Heart left ventricle (tissue), 16 donors: ENCODE measurements around the gene CEP112. TPM values are rescaled to one million over a fixed set of nuclear protein-coding genes. Genes with fewer than 3 reads are reported as not detected.

Experiments
- ATAC-seq, 4 donors: fragments of 200-7000 bp; cut with Tn5 transposase; one replicate each; pipeline ENCODE4 v1.9.1; 2020 to 2022; ENCODE audit warnings: moderate library complexity in 4 of 4, mild to moderate bottlenecking in 3 of 4, moderate number of reproducible peaks in 1 of 4
- DNase-seq, 5 donors: peaks; one replicate each; pipeline ENCODE4 v3.0.0-alpha.2; 2020
- H3K27ac ChIP-seq, 12 donors: fragments of 200-600 bp; sonication (generic) in 4 of 12; one replicate each; pipeline versions ENCODE4 v1.5.0 to v1.8.0; 2016 to 2022; ENCODE audit warnings: mild to moderate bottlenecking in 2 of 12
- H3K27me3 ChIP-seq, 9 donors: fragments of 200-600 bp; sonication (generic) in 2 of 9; one replicate each; pipeline versions ENCODE4 v1.5.1 to v1.8.0; 2016 to 2022; ENCODE audit warnings: mild to moderate bottlenecking in 3 of 9
- H3K36me3 ChIP-seq, 9 donors: fragments of 200-600 bp; sonication (generic) in 2 of 9; one replicate each; pipeline versions ENCODE4 v1.5.0 to v1.8.0; 2018 to 2022; ENCODE audit warnings: mild to moderate bottlenecking in 2 of 9
- H3K4me1 ChIP-seq, 12 donors: fragments of 200-600 bp; sonication (generic) in 4 of 12; one replicate each; pipeline versions ENCODE4 v1.5.0 to v1.8.0; 2016 to 2022; ENCODE audit warnings: mild to moderate bottlenecking in 3 of 12
- H3K4me3 ChIP-seq, 12 donors: fragments of 200-600 bp; sonication (generic) in 4 of 12; one replicate each; pipeline versions ENCODE4 v1.5.0 to v1.8.0; 2017 to 2022; ENCODE audit warnings: mild to moderate bottlenecking in 9 of 12, moderate library complexity in 4 of 12
- H3K9me3 ChIP-seq, 12 donors: fragments of 200-600 bp; sonication (generic) in 4 of 12; one replicate each; pipeline versions ENCODE4 v1.5.0 to v1.8.0; 2016 to 2022; ENCODE audit warnings: mild to moderate bottlenecking in 1 of 12
- POLR2A ChIP-seq, 2 donors: fragments of 450-650 bp; IDR thresholded peaks; one replicate each; pipeline ENCODE4 v1.6.1; 2017; ENCODE audit warnings: antibody characterized with exemption in 2 of 2, mild to moderate bottlenecking in 2 of 2, moderate library complexity in 2 of 2
- WGBS, 4 donors: extraction: QIAGEN DNeasy Blood & Tissue Kit in 2 of 4; methylation state at CpG; one replicate each; pipeline versions ENCODE4 v1.1.5 to v1.1.7; 2013 to 2018; 5-methylcytosine and 5-hydroxymethylcytosine counted together
- intact Hi-C, 10 donors: fragments of 100-400 bp; cut with DNase I; formaldehyde crosslinking; loops; one replicate each; pipeline versions ENCODE4 v1.11.1 to v1.14.2; 2022
- polyA plus RNA-seq, 2 donors: library from polyadenylated mRNA; stranded (reverse); fragments of 200-250 nt; gene quantifications; one replicate each; pipeline ENCODE4 v1.2.3, GENCODE V29; 2013
- total RNA-seq, 9 donors: library from RNA; depleted of rRNA in 2 of 9; stranded (reverse); fragments of >200 nt in 2 of 9; fragmentation: NEBNext Ultra II Directional in 3 of 9; extraction: Animal tissue kit (Norgen Biotek cat#: 25700) in 3 of 9; gene quantifications; one replicate each; pipeline versions ENCODE4 v1.1.0 to v1.2.4, GENCODE V29; 2016 to 2023
- TF ChIP-seq, protein P1 (sequence below), 12 donors: fragments of 200-600 bp; sonication (generic) in 4 of 12; IDR thresholded peaks; one replicate each; pipeline versions ENCODE4 v1.5.0 to v1.8.0; 2018 to 2022; ENCODE audit warnings: antibody characterized with exemption in 12 of 12, mild to moderate bottlenecking in 5 of 12
- donor health status: ischemic (EF 13 %, LVEDD 7.1; RV severe dilation, severe dysfunction).
- donor health status: healthy with polysubstance abuse.
- donor health status: DM: no; HTN: yes; CAD: no.
- donor health status: DM: no; HTN: no; CAD: no.
- donor health status: ischemic (EF 25% LVEDD 6.9; RV normal size, moderate dysfunction).
- donor health status: ischemic (EF 25% LVEDD 5.7; RV mildly dilated, moderate dysfunction).
- donor health status: healthy.
- donor health status: DM: yes; HTN: yes; CAD: no.
- donor health status: ischemic (EF 35%, LVEDD 5.7; RV mildly dilated, moderate dysfunction).
- donor health status: nonischemic (EF 11% LVEDD 7.7; RV severe dilation, severe dysfunction).
- donor health status: DM: yes; HTN: yes; CAD: no.
- donor health status: PGD.
- donor health status: ischemic (EF 29% LVEDD 5.4; RV normal size, mild dysfunction).
- donor health status: nonischemic (EF 23%, LVEDD 6.1; RV moderate dilation, normal function).

The CEP112 gene
- total and polyA plus RNA-seq, 11 donors = 5.5 to 28.3 (median 14.3) TPM

DNA sequence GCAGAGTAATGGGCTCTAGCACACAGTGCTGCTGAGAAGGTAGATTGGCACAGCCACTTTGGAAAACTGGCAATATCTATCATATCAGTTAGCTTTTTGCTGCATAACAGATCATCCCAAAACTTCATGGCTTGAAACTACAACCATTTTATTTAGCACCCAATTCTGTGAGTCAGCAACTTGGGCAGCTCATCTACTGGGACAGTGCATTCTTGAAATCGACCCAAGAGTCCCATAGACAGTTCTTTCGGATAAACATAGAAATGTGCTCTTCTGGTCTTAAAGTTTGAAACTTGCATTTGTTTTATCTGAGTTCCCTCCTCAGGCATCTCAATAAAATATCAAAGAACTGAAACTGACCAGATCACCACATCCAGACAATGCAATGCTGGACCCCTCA, 76.7 kb downstream of the CEP112 start:
- Histone ChIP-seq H3K36me3 (no peaks in the 10 kb centered on the region), H3K9me3 (peaks cover 0 to 17% (median 0%) of the 10 kb centered on the region in 12 donors), H3K27ac (no peak overlapping the region), H3K4me1 (no peaks in the 10 kb centered on the region), H3K27me3 (no peaks in the 10 kb centered on the region), H3K4me3 (no peak overlapping the region)
- TF ChIP-seq POLR2A (IDR thresholded peaks at IDR 0.05) = no peak
- TF ChIP-seq, protein P1, sequence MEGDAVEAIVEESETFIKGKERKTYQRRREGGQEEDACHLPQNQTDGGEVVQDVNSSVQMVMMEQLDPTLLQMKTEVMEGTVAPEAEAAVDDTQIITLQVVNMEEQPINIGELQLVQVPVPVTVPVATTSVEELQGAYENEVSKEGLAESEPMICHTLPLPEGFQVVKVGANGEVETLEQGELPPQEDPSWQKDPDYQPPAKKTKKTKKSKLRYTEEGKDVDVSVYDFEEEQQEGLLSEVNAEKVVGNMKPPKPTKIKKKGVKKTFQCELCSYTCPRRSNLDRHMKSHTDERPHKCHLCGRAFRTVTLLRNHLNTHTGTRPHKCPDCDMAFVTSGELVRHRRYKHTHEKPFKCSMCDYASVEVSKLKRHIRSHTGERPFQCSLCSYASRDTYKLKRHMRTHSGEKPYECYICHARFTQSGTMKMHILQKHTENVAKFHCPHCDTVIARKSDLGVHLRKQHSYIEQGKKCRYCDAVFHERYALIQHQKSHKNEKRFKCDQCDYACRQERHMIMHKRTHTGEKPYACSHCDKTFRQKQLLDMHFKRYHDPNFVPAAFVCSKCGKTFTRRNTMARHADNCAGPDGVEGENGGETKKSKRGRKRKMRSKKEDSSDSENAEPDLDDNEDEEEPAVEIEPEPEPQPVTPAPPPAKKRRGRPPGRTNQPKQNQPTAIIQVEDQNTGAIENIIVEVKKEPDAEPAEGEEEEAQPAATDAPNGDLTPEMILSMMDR (IDR thresholded peaks at IDR 0.05) = no peak
- no peak for DNase-seq
- WGBS, 4 donors = 79 to 88% (median 80%) methylated on average over 2 of the region's 2 CpGs
- no peak for ATAC-seq
- intact Hi-C loops = no loop called here

DNA sequence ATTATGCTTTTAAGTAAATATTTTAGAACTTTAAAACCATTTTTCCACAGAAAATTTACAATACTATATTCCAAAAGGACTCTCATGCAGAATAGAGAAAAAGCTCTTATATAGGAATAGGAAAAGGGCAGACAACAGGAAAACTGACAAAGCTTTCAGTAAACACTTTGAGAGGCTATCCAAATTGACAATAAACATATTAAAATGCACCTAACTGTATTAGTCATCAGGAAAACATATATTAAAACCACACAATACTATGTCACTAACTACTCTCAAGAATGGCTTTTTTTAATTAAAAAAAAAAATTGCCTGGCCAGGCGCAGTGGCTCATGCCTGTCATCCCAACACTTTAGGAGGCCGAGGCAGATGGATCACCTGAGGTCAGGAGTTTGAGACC, 77.3 kb downstream of the CEP112 start:
- peaks cover 0 to 14% (median 0%) of the 10 kb centered on the region in 12 donors for H3K9me3 ChIP-seq
- no peak for TF ChIP-seq POLR2A (IDR thresholded peaks at IDR 0.05)
- TF ChIP-seq, protein P1 (IDR thresholded peaks at IDR 0.05) = no peak
- H3K4me3 ChIP-seq = no peak overlapping the region
- intact Hi-C loops = no loop called here
- no peaks in the 10 kb centered on the region for H3K27me3 ChIP-seq
- no peak for DNase-seq
- no peaks in the 10 kb centered on the region for H3K4me1 ChIP-seq
- no peak overlapping the region for H3K27ac ChIP-seq
- no peak for ATAC-seq
- no peaks in the 10 kb centered on the region for H3K36me3 ChIP-seq
- 93 to 100% (median 99%) methylated on average over 2 of the region's 2 CpGs for WGBS, 4 donors

DNA sequence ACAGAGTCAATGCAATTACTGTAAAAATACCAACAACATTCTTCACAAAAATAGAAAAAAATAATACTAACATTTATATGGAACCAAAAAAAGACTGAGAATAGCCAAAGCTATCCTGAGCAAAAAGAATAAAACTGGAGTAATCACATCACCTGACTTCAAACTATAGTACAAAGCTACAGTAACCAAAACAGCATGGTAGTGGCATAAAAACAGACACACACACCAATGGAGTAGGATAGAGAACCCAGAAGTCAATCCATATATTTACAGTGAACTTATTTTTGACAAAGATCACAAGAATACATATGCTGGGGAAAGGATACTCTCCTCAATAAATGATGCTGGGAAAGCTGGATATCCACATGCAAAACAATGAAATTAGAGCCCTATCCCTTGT, 84.2 kb downstream of the CEP112 start:
- DNase-seq (no peak), ATAC-seq (no peak)
- intact Hi-C loops = no loop called here
- no peak overlapping the region for H3K4me3 ChIP-seq
- no peak overlapping the region for H3K27ac ChIP-seq
- H3K27me3 ChIP-seq = no peaks in the 10 kb centered on the region
- H3K9me3 ChIP-seq = peaks cover 0 to 19% (median 12%) of the 10 kb centered on the region in 12 donors
- peaks cover 0 to 12% (median 0%) of the 10 kb centered on the region in 9 donors for H3K36me3 ChIP-seq
- H3K4me1 ChIP-seq = no peaks in the 10 kb centered on the region
- TF ChIP-seq, protein P1 (IDR thresholded peaks at IDR 0.05) = no peak
- no peak for TF ChIP-seq POLR2A (IDR thresholded peaks at IDR 0.05)

DNA sequence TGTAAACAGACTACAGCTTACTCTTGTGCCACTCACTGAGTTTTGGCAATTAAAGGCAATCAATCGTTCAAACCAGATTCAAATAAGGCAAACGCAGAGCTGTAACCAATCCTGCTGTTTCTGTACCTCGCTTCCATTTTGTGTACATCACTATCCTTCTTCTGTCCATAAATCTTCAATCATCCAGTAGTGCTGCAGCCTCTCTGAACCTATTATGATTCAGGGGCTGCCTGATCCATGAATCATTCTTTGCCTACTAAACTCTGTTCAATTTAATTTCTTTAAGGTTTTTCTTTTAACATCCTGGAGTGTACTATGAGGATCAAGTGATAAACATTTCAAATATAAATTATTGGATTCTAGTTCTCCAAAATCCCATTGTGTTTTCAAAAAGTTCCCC, 93.9 kb downstream of the CEP112 start:
- DNase-seq = no peak

More for the DNA sequence above, 93.9 kb downstream of the CEP112 start:
- H3K27me3 ChIP-seq = no peaks in the 10 kb centered on the region
- no peak for ATAC-seq
- intact Hi-C loops = no loop called here
- H3K36me3 ChIP-seq = peaks cover 0 to 15% (median 7%) of the 10 kb centered on the region in 9 donors
- no peak for TF ChIP-seq POLR2A (IDR thresholded peaks at IDR 0.05)
- TF ChIP-seq, protein P1 (IDR thresholded peaks at IDR 0.05) = no peak
- WGBS, 4 donors = 93 to 98% (median 95%) methylated on average over 3 of the region's 3 CpGs
- H3K27ac ChIP-seq = no peak overlapping the region
- no peaks in the 10 kb centered on the region for H3K4me1 ChIP-seq
- H3K4me3 ChIP-seq = no peak overlapping the region
- H3K9me3 ChIP-seq = peaks cover 0 to 12% (median 0%) of the 10 kb centered on the region in 12 donors
